ENCODE results near the gene PEPD.

Gene PEPD

DNA sequence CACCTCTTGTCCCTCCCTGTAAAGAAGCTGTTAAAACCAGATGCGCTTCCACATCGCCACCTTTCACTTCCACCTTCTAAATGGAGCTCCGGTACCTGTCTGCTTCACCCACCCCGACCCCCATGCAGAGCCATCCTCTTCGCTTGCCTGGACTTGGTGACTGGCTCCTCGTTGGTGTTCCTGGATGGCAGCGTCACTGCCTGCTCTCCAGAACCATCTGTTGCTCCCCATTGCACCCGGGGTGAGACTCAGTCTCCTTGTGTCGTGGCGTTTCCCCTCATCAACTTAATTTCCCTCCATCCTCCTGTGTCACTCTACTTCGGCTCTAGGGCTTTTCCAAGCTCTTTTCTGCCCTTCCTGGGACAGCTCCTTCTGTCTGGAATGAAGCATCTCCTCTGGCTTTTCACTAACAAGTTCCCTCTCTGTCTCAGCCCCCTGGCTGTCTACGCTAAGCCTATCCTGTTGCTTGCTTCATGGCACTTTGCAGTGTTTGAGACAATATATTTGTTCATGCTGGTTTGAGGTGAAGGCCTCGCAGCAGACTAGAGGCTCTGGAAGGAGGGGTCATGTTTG, 137.8 kb downstream of the PEPD start:
- no peak for DNase-seq (ENCODE audit: low spot score)

GRCh38 chr19:33382982-33383381, 138.6 kb downstream of the PEPD start:
- no peak for DNase-seq (ENCODE audit: low spot score)

DNA sequence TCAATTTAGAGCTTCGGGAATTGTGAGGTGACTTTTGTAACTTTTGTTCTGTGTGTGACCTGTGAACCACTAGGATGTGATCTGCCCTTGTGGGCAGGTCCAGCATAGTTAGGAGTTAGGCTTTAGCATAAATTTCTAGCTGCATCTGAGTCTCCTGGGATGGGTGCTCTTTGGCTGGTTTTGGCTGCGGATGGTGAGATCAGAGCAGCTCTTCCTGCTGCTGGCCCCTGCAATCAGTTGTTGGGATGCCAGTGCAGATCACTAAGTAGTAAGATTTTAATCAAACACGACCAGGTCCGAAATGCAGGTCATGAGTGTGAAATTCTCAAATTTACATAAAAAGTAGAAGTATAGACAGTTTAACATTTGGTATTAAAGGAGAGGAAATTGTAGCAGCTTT, 139.6 kb downstream of the PEPD start:
- DNase-seq (ENCODE audit: low spot score), result no peak

GRCh38 chr19:33381101-33381500, 140.5 kb downstream of the PEPD start:
- no peak for DNase-seq (ENCODE audit: low spot score)

DNA sequence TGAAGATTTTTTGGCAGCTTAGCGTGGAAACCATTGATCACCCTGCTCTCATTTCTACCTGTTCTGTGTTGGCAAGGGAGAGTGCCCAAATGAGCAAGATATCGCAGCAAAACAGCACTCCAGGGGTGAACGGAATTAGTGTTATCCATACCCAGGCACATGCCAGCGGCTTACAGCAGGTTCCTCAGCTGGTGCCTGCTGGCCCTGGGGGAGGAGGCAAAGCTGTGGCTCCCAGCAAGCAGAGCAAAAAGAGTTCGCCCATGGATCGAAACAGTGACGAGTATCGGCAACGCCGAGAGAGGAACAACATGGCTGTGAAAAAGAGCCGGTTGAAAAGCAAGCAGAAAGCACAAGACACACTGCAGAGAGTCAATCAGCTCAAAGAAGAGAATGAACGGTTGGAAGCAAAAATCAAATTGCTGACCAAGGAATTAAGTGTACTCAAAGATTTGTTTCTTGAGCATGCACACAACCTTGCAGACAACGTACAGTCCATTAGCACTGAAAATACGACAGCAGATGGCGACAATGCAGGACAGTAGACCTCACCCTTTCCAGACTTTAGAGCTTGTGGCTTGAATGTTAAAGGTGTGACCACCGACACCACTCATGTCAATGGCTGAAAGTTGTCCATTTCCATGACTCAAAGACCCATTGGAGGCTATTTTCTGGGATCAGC, 142.3 kb downstream of the PEPD start:
- DNase-seq (ENCODE audit: low spot score), result no peak

DNA sequence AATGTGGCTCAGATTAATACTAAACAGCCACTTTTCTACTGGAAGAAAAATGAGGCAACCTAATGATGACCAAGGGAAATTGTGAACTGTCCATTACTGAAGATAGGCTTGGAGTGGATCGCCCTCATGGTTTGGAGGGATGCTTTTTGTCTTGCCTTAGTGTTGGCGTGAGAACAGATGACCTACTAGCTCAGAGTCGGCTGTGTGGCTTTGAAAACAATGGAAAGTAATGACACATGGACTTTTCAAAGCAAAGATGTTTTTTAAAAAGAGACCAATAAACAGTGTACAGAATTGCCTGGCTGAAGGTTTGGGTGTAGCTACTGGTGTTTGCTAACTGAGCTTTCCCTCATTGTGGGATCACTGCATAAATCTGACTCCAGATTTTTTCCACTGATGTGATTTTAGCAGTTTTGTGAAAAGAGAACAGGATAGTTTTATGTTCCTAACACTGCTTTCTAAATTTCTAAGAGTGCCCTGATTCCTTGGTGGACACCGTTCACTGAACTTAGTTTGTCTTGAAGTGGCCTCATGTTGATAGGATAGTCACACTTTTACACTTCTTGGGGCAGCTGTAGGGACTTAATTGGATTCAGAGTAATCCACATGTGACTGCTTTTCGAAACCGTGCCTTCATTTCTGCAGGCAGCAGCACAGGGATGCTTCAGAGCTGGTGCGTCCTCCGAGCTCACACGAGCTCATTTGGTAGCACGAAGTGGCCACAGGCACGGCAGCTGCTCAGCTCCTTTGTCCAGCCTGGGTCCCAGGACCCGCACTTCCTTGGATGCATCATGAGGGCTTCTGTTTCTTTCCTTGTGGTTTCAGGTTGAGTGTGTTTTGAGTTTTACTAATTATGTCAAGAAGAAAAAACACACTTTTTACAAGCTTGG, 143.8 kb downstream of the PEPD start:
- no peak for DNase-seq (ENCODE audit: low spot score)

DNA sequence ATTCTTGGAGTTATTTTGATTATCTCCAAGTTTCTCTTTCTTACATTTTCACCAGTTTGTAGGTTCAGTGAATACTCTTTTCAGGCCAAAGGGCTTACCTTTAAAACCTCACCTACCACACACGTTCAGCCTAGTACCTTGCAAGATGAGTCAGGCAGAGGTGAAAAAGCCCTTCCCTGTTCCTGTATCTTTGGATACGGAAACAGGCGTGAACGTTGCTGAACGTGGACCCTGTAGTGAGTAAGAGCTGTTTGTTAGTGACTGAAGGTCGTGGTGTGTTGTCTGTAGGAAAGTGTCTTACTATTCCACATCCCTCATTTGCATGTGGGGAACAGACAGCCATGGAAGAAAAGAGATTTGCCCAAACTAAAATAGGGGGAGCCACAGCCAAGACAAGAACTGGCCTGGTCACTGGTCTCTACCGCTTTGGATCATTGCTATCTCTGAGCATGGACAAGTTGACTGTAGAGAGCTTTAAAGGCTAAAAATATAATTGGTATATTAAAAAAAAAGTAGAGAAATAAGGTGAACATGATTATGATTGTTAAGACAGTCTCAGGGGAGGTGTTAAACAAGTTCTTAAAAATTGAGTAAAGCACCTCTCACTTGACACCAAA, 144.5 kb downstream of the PEPD start:
- DNase-seq (ENCODE audit: low spot score), result peak; percentile 68

DNA sequence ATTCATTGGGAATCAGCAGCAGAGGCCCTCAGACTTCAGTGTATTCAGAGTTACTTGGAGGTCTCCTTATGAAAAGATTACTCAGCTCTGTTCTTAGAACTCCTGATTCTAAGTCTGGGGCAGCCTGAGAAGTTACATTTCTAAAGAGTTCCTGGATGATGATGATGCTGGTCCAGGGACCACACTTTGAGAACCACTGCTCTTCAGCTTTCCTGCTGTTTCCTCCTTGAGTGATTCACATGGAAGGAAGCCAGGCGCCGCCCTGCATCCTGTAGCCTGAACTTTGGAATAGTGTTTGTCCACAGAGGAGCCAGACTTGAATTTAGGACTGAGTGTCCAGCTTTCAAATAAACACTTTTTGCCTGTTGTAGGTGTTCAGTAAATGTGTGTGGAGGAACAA, 145.2 kb downstream of the PEPD start:
- DNase-seq (ENCODE audit: low spot score), result peak; percentile 82

- peak; percentile 42 for DNase-seq (ENCODE audit: low spot score)
Measured at GRCh38 chr19:33375837-33376159, 145.8 kb downstream of the PEPD start.

- DNase-seq (ENCODE audit: low spot score), result no peak
Measured at GRCh38 chr19:33375156-33375836, 146.3 kb downstream of the PEPD start.

DNA sequence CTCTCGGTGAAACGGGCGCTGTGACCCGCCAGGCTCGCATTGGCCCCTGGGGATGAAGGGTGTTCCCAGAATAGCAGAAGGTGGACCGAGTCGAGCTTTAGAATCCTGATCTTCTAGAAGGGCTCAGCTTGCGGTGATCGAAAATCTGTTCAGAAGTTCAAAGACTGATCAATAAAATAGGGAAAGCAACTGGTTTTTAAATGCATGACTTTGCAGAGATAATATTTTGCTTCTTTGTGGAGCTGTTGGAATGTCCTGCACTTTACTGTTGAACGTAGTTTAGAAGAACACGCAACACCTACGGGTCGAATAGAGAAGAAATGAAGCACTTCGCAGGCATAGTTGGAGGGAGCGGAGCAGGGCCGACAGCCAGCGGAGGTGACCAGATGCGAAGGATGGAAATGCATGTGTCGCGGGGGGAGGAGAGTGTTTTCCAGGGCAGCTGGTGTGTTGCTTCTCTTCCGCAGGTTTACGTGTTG, 147.3 kb downstream of the PEPD start:
- DNase-seq (ENCODE audit: low spot score), result no peak

DNA sequence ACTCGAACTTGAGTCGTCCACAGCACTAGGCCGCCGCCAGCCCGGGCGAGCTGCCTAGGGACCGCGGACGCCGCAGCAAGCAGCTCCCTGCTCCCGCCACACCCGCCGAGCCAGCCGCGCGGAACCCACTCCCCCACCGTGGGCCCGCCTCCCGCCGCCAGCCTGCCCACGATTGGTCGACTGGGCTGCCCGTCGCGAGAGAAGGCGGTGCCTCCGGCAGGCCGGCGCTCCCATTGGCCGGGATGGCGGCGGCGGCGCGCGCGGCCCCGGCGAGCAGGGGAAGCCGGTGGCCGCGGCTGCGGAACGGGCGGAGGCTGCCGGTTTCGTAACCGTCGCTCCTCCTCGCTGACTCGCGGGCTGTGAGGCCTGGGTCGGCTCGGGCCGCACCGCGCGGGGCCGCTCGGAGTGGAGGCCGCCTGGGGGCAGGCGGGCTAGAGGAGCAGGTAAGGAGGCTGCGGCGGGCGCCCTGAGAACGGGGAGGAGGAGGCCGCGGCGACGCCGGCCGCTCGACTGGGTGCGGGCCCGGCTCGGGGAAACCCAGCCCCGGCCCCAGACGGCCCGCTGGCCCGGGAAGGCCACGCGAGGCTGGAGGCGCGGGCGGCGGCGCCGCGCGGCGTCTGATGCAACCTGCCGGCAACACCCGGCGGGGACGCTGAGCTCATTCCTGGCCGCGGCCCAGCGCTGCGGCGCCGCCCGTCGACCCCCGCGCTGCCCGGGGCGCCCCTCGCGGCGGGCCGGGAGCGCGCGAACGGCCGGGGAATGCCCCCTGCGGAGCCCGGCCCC, 147.9 kb downstream of the PEPD start, which contains the start of gene CEBPG:
CEBPG (plus strand) TSS at position 257 of the 783 bp plus-strand sequence. CDS start 5,531 bp downstream, outside the sequence.
- DNase-seq (ENCODE audit: low spot score), result peak; percentile 94

DNA sequence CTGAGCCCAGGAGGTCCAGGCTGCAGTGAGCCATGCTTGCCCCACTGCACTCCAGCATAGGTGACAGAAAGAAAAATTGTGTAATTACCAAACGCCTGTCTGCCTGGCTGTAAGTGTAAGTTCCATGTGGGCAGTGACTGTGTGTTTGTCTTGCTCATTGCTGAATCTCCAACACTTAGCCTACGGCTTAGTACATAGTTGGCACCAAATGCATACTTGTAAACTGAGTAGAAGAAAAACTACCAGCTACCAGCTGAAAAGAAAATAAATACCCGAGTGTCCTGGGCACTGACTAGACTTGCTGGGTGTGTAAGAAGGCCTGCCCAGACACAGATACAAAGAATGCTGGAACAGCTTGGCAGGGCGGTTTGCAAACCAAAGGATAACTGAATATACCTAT, 150.8 kb downstream of the PEPD start:
- no peak for DNase-seq (ENCODE audit: low spot score)

- DNase-seq (ENCODE audit: low spot score), result no peak
Measured at GRCh38 chr19:33368074-33368864, 153.3 kb downstream of the PEPD start.

DNA sequence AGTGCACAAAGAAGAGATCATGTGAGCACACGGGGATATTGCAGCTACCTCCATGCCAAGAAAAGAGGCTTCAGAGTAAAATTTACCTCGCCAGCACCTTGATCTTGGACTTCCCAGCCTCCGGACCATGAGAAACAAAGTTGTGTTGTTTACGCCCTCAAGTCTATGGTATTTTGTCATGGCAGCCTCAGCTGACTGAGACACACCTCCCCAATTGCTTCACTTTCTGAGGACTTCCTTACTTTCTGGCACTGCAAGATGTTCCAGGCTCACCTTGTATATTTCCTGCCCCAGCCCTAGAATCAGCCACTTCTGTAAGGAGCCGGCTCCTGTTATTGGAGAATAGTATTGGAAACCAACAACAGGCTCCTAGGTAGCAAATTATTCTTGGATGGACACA, 154.7 kb downstream of the PEPD start:
- DNase-seq (ENCODE audit: low spot score), result no peak

DNA sequence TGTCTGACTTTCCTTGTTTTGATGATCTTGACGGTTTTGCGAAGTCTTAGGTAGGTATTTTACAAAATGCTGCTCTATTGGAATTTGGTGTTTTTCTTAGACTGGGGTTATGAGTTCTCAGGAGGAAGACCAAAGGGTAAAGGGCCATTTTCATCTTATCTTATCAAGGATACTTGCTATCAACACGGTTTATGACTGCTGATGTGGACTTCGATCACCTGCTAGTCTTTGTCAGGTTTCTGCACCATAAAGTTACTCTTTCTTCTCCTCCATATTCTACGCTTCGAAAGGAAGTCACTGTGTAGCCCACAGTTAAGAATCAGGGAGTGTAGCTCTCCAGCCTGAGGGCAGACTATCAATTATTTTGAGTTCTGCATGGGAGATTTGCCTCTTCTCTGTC, 155.5 kb downstream of the PEPD start:
- peak; percentile 36 for DNase-seq (ENCODE audit: low spot score)

GRCh38 chr19:33365691-33366090, 155.9 kb downstream of the PEPD start:
- DNase-seq (ENCODE audit: low spot score), result no peak

- DNase-seq (ENCODE audit: low spot score), result no peak
Measured at GRCh38 chr19:33363476-33363875, 158.1 kb downstream of the PEPD start.

- DNase-seq (ENCODE audit: low spot score), result no peak
Measured at GRCh38 chr19:33362508-33363228, 158.9 kb downstream of the PEPD start.

DNA sequence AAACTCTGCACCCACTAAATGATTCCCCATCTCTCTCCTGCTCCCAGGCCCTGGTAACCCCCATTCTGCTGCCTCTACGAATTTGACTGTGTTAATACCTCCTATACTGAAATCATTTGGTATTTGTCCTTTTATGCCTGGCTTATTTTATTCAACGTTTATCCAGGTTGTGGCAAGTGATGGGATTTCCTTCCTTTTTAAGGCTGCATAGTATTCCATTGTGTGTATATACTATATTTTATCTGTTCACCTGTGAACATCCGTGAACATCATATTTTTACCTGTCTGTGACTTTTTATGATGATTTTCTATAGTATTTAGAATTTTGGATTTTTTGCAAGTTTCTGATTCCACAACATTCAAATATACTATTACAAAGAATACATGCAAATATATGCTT, 162.0 kb downstream of the PEPD start:
- no peak for DNase-seq (ENCODE audit: low spot score)

Measured in LoVo (cell line).